Measurements from ENCODE around the gene SAP30BP. TPM values are rescaled to one million over a fixed set of nuclear protein-coding genes. Genes with fewer than 3 reads are reported as not detected.
A peak's percentile ranks its signal among the peaks of the same experiment; 100 is the strongest.

Gene SAP30BP
- total RNA-seq, 1 donor from 2014 or later = 75.8 TPM

DNA sequence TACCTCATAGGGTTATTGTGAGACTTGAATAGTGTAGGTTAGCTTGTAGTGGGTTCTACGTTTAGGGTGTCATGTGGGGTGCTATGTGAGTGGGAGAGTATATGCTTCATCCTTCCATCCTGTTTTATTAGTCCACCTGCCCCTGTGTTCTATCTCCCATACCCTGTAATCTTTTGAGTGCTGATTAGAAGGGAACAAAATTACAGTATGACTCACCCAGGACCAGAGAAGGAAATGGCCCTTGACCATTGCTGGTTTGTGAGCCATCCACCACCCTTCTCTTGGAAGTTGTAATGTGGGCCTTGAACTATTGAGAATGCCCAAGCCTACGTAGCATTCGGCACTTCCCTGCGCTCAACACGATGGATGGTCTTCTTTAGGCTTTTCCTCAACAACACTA is 17.1 kb downstream of the SAP30BP start:
- Mint-ChIP-seq H3K27ac (no peak overlapping the region), H3K4me3 (no peak overlapping the region), H3K4me1 (peaks cover 3% of the 10 kb centered on the region), H3K9me3 (no peaks in the 10 kb centered on the region), H3K27me3 (ENCODE audit: insufficient read depth, low read depth) (no peaks in the 10 kb centered on the region), H3K36me3 (peaks cover 15% of the 10 kb centered on the region)
- no peaks in the 10 kb centered on the region for H3K36me3 ChIP-seq
- DNase-seq (ENCODE audit: low spot score) = no peak
- peaks cover 73% of the 10 kb centered on the region for H4K20me1 ChIP-seq (ENCODE audit: low read depth)
- no peaks in the 10 kb centered on the region for H3K27me3 ChIP-seq
- H3K79me2 ChIP-seq (ENCODE audit: low read depth) = peaks cover 60% of the 10 kb centered on the region
- no peak overlapping the region for H3K4me3 ChIP-seq
- no peaks in the 10 kb centered on the region for H3K9me3 ChIP-seq (ENCODE audit: low read depth)
- H2AFZ ChIP-seq (replicated peaks) = no peak overlapping the region
- TF ChIP-seq, protein P1, sequence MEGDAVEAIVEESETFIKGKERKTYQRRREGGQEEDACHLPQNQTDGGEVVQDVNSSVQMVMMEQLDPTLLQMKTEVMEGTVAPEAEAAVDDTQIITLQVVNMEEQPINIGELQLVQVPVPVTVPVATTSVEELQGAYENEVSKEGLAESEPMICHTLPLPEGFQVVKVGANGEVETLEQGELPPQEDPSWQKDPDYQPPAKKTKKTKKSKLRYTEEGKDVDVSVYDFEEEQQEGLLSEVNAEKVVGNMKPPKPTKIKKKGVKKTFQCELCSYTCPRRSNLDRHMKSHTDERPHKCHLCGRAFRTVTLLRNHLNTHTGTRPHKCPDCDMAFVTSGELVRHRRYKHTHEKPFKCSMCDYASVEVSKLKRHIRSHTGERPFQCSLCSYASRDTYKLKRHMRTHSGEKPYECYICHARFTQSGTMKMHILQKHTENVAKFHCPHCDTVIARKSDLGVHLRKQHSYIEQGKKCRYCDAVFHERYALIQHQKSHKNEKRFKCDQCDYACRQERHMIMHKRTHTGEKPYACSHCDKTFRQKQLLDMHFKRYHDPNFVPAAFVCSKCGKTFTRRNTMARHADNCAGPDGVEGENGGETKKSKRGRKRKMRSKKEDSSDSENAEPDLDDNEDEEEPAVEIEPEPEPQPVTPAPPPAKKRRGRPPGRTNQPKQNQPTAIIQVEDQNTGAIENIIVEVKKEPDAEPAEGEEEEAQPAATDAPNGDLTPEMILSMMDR (IDR thresholded peaks at IDR 0.05) = no peak
- TF ChIP-seq EZH2 (IDR thresholded peaks at IDR 0.05) = no peak
- TF ChIP-seq EZH2phosphoT487 (IDR thresholded peaks at IDR 0.05) = no peak
- no peak overlapping the region for H3K4me2 ChIP-seq
- peaks cover 17% of the 10 kb centered on the region for H3K4me1 ChIP-seq
- no peak overlapping the region for H3K9ac ChIP-seq
- H3F3A ChIP-seq (ENCODE audit: low read depth) = peaks cover 23% of the 10 kb centered on the region
- no peak overlapping the region for H3K27ac ChIP-seq

DNA sequence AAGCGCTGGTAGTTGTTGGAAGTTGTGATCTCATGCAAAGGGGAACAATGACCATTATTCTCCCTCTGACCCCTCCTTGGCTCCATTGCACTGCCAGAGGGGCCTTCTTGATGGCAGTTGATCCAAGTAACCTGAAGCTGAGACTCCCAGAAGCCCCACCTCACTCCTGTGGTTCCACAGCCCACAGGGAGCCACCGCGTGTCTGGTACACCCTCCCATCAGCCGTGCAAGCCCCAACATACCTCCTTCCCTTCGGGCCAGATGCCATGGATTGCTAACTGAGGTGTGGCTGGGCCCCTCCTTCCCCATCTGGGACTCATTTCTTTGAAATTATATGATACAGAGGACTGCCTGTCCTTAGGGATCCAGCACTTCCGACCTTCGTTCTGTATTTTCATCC is 17.8 kb downstream of the SAP30BP start:
- H3K79me2 ChIP-seq (ENCODE audit: low read depth) = peaks cover 66% of the 10 kb centered on the region

DNA sequence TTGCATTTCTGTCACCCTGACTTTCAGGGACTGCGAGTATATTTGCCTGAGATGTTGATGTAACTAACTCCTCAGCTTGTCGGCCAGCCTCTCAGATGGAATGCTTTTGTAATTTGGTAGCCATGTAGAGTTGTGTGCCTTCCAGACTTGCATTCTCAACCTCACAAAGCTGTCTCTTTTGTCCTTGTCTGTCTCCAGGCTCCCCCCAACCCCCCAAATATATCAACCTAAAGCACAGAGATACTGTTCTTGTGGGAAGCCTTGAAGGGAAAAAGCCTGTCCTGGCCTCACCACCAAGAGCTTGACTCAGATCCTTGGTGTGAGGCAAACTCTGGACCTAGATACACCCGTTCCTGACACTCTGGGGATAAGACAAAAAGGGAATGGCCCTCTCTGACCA is 18.4 kb downstream of the SAP30BP start:
- H3K27ac ChIP-seq = no peak overlapping the region
- no peaks in the 10 kb centered on the region for H3K27me3 Mint-ChIP-seq (ENCODE audit: insufficient read depth, low read depth)
- H3K79me2 ChIP-seq (ENCODE audit: low read depth) = peaks cover 72% of the 10 kb centered on the region
- H3K4me3 ChIP-seq = no peak overlapping the region
- H3K4me3 Mint-ChIP-seq = no peak overlapping the region
- TF ChIP-seq EZH2phosphoT487 (IDR thresholded peaks at IDR 0.05) (no peak), EZH2 (IDR thresholded peaks at IDR 0.05) (no peak)
- TF ChIP-seq, protein P1 (IDR thresholded peaks at IDR 0.05) = no peak
- no peaks in the 10 kb centered on the region for H3K9me3 ChIP-seq (ENCODE audit: low read depth)
- H3K27ac Mint-ChIP-seq = no peak overlapping the region
- peaks cover 3% of the 10 kb centered on the region for H3K4me1 Mint-ChIP-seq
- H2AFZ ChIP-seq (replicated peaks) = no peak overlapping the region
- H3K4me1 ChIP-seq = peaks cover 17% of the 10 kb centered on the region
- no peaks in the 10 kb centered on the region for H3K36me3 ChIP-seq
- H3K27me3 ChIP-seq = no peaks in the 10 kb centered on the region
- peaks cover 9% of the 10 kb centered on the region for H3K36me3 Mint-ChIP-seq
- no peak for DNase-seq (ENCODE audit: low spot score)
- H3K4me2 ChIP-seq = no peak overlapping the region
- H3K9me3 Mint-ChIP-seq = no peaks in the 10 kb centered on the region
- H3K9ac ChIP-seq = no peak overlapping the region
- H3F3A ChIP-seq (ENCODE audit: low read depth) = peaks cover 23% of the 10 kb centered on the region
- H4K20me1 ChIP-seq (ENCODE audit: low read depth) = peaks cover 82% of the 10 kb centered on the region

More for the DNA sequence above, 17.8 kb downstream of the SAP30BP start:
- Histone ChIP-seq H3K9ac (no peak overlapping the region), H3K4me2 (no peak overlapping the region), H3K36me3 (no peaks in the 10 kb centered on the region), H4K20me1 (ENCODE audit: low read depth) (peaks cover 80% of the 10 kb centered on the region), H3K27me3 (no peaks in the 10 kb centered on the region), H3F3A (ENCODE audit: low read depth) (peaks cover 23% of the 10 kb centered on the region), H3K27ac (no peak overlapping the region), H3K4me1 (peaks cover 17% of the 10 kb centered on the region), H3K4me3 (no peak overlapping the region), H3K9me3 (ENCODE audit: low read depth) (no peaks in the 10 kb centered on the region), H2AFZ (replicated peaks) (no peak overlapping the region)
- no peaks in the 10 kb centered on the region for H3K27me3 Mint-ChIP-seq (ENCODE audit: insufficient read depth, low read depth)
- no peaks in the 10 kb centered on the region for H3K9me3 Mint-ChIP-seq
- H3K36me3 Mint-ChIP-seq = peaks cover 9% of the 10 kb centered on the region
- DNase-seq (ENCODE audit: low spot score) = no peak
- H3K4me1 Mint-ChIP-seq = peaks cover 3% of the 10 kb centered on the region
- H3K4me3 Mint-ChIP-seq = no peak overlapping the region
- TF ChIP-seq, protein P1 (IDR thresholded peaks at IDR 0.05) = no peak
- TF ChIP-seq EZH2phosphoT487 (IDR thresholded peaks at IDR 0.05) = no peak
- no peak for TF ChIP-seq EZH2 (IDR thresholded peaks at IDR 0.05)
- peak overlapping the region; percentile 16 for H3K27ac Mint-ChIP-seq

Measured in neural progenitor cell (in vitro differentiated cells).